Gastroesophageal sphincter (tissue), 4 donors: Measurements from ENCODE around the gene HK3. TPM values are rescaled to one million over a fixed set of nuclear protein-coding genes. Genes with fewer than 3 reads are reported as not detected.
A peak's percentile ranks its signal among the peaks of the same experiment; 100 is the strongest.

Experiments used
- ATAC-seq: fragments of 150-250 bp; one replicate; pipeline ENCODE4 v1.9.1; 2016; ENCODE audit warnings: mild to moderate bottlenecking, moderate library complexity
- H3K27ac ChIP-seq, 4 donors: fragments of 200-600 bp; sonication (generic) in 3 of 4; 1 replicate in 3 of 4; 2 replicates in 1 of 4; pipeline ENCODE4 v1.5.1; 2016 to 2019
- H3K27me3 ChIP-seq: fragments of 200-600 bp; sonication (generic); one replicate; pipeline ENCODE4 v1.5.1; 2019
- H3K36me3 ChIP-seq, 2 donors: fragments of 200-600 bp; sonication (generic); one replicate each; pipeline ENCODE4 v1.5.1; 2019; ENCODE audit warnings: control low read depth in 1 of 2
- H3K4me1 ChIP-seq, 3 donors: fragments of 200-600 bp; sonication (generic); 1 replicate in 2 of 3; 2 replicates in 1 of 3; pipeline ENCODE4 v1.5.1; 2016 to 2019; ENCODE audit warnings: control low read depth in 2 of 3
- H3K4me3 ChIP-seq, 2 donors: fragments of 200-600 bp; sonication (generic); one replicate each; pipeline ENCODE4 v1.5.1; 2019; ENCODE audit warnings: mild to moderate bottlenecking in 1 of 2, moderate library complexity in 1 of 2
- H3K9me3 ChIP-seq, 3 donors: fragments of 200-600 bp; sonication (generic); one replicate each; pipeline ENCODE4 v1.5.1; 2017 to 2019; ENCODE audit warnings: control low read depth in 2 of 3
- CTCF ChIP-seq, 4 experiments: fragments of 200-600 bp in 2 of 4; fragments of 450-650 bp in 2 of 4; sonication (generic) in 1 of 4; IDR thresholded peaks; one replicate each; pipeline ENCODE4 v1.5.1; 2017 to 2019; ENCODE audit warnings: antibody characterized with exemption in 4 of 4, mild to moderate bottlenecking in 2 of 4, moderate library complexity in 2 of 4
- EP300 ChIP-seq: sonication (generic); formaldehyde crosslinking; IDR thresholded peaks from one replicate; pipeline ENCODE4 v1.6.1; 2017; ENCODE audit warnings: antibody characterized with exemption, mild to moderate bottlenecking
- POLR2A ChIP-seq, 2 donors: fragments of 450-650 bp; IDR thresholded peaks; one replicate each; pipeline ENCODE4 v1.6.1; 2017; ENCODE audit warnings: antibody characterized with exemption in 2 of 2, mild to moderate bottlenecking in 2 of 2, moderate library complexity in 1 of 2
- POLR2AphosphoS5 ChIP-seq: sonication (generic); formaldehyde crosslinking; IDR thresholded peaks from one replicate; pipeline ENCODE4 v1.6.1; 2017; ENCODE audit warnings: antibody characterized with exemption
- WGBS, 2 donors: methylation state at CpG; one replicate each; pipeline ENCODE4 v1.1.5; 2018; ENCODE audit warnings: low coverage in 1 of 2; 5-methylcytosine and 5-hydroxymethylcytosine counted together
- total RNA-seq, 4 donors: library from RNA; depleted of rRNA; stranded (reverse); fragments of >200 nt; gene quantifications; one replicate each; pipeline ENCODE4 v1.1.0, GENCODE V29; 2016

Gene HK3
- total RNA-seq, 4 donors from 2014 or later: 3.4 to 11.5 (median 8.1) TPM

- Histone ChIP-seq H3K4me3 (no peak overlapping the region), H3K4me1 (peaks cover 0 to 10% (median 0%) of the 10 kb centered on the region in 3 donors), H3K36me3 (no peaks in the 10 kb centered on the region), H3K9me3 (no peaks in the 10 kb centered on the region), H3K27me3 (peaks cover 95% of the 10 kb centered on the region), H3K27ac (no peak overlapping the region)
- TF ChIP-seq POLR2AphosphoS5 (no peak), CTCF (IDR thresholded peaks at IDR 0.05) (no peak), EP300 (no peak), POLR2A (IDR thresholded peaks at IDR 0.05) (no peak)
- WGBS, 2 donors: 68% methylated on average over 5 of the region's 10 CpGs; no CpG with 5 or more reads in 1 of the 2 donors
- ATAC-seq: no peak
Measured at GRCh38 chr5:176844281-176844680, 54.9 kb downstream of the HK3 start.

GRCh38 chr5:176843673-176844072 lies 55.5 kb downstream of the HK3 start:
- WGBS, 2 donors: 18 to 50% methylated on average over 3 to 5 of the region's 21 CpGs
- H3K27me3 ChIP-seq: peaks cover 88% of the 10 kb centered on the region

GRCh38 chr5:176837707-176838115 lies 61.4 kb downstream of the HK3 start:
- H3K4me1 ChIP-seq: no peaks in the 10 kb centered on the region
- H3K9me3 ChIP-seq: no peaks in the 10 kb centered on the region
- no peak overlapping the region for H3K4me3 ChIP-seq
- H3K36me3 ChIP-seq: no peaks in the 10 kb centered on the region
- peaks cover 55% of the 10 kb centered on the region for H3K27me3 ChIP-seq
- ATAC-seq: peak; percentile 88
- WGBS, 2 donors: 0 to 16% methylated on average over 3 to 14 of the region's 16 CpGs
- TF ChIP-seq POLR2A (IDR thresholded peaks at IDR 0.05): no peak
- peak; percentile 37 for TF ChIP-seq POLR2AphosphoS5
- H3K27ac ChIP-seq: no peak overlapping the region

More at GRCh38 chr5:176843673-176844072, 55.5 kb downstream of the HK3 start:
- no peak for ATAC-seq
- TF ChIP-seq POLR2AphosphoS5 (no peak), CTCF (IDR thresholded peaks at IDR 0.05) (no peak), POLR2A (IDR thresholded peaks at IDR 0.05) (no peak), EP300 (no peak)
- Histone ChIP-seq H3K4me1 (peaks cover 0 to 10% (median 0%) of the 10 kb centered on the region in 3 donors), H3K27ac (no peak overlapping the region), H3K4me3 (no peak overlapping the region), H3K9me3 (no peaks in the 10 kb centered on the region), H3K36me3 (no peaks in the 10 kb centered on the region)

DNA sequence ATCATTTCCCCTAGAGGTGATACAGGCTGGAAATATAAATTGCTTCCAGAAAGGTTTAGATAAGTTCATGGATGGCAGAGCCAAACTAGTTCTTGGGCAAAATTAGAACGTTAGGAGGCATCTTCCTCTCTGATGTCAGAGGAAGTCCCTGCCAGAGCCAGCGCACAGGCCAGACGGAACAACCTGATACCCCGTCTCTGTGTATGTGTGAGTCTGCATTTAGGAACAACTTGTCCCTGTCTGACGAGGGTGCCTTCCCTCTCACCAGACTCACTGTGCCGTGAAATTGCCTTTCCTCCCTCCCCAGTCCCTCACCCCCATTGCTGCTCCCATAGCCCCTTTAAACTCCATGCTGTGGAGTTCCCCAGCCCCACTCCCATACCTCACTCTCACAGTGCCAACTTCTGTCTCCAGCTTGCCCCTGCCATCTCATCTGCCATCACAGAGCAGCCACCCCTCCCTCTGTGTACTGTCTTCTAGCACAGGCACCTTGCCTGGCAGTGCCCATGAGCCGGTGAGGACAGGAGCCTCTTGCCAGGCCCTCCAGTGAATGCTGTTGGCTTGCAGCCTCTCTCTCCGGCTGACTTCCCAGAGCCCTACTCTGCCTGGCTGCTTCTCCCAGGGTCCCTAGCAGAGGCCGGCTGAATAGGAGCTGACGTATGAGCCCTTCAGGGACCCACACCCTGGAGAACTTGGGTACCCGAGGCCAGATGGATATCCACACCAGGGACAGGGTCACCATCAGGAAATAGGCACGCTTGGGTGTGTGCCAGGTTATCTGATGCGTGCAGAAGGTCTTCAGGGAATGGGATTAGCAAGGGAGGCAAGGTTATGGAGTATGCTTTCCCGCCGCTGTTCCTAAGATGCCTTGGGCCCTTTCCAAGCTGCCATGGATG lies 62.1 kb downstream of the HK3 start:
- peaks cover 55% of the 10 kb centered on the region for H3K27me3 ChIP-seq
- H3K4me1 ChIP-seq: no peaks in the 10 kb centered on the region
- no peaks in the 10 kb centered on the region for H3K36me3 ChIP-seq
- no peak for ATAC-seq
- no peaks in the 10 kb centered on the region for H3K9me3 ChIP-seq
- H3K4me3 ChIP-seq: no peak overlapping the region
- 68 to 88% methylated on average over 4 to 6 of the region's 15 CpGs for whole genome bisulfite sequencing, 2 donors
- no peak for TF ChIP-seq POLR2A (IDR thresholded peaks at IDR 0.05)
- H3K27ac ChIP-seq: no peak overlapping the region

- ATAC-seq: no peak
- H3K4me1 ChIP-seq: no peaks in the 10 kb centered on the region
Measured at GRCh38 chr5:176835918-176836317, 63.2 kb downstream of the HK3 start.

More at GRCh38 chr5:176835918-176836317, 63.2 kb downstream of the HK3 start:
- Histone ChIP-seq H3K27me3 (peaks cover 54% of the 10 kb centered on the region), H3K9me3 (no peaks in the 10 kb centered on the region), H3K36me3 (no peaks in the 10 kb centered on the region), H3K27ac (no peak overlapping the region), H3K4me3 (no peak overlapping the region)
- TF ChIP-seq POLR2A (IDR thresholded peaks at IDR 0.05) (no peak), POLR2AphosphoS5 (no peak), CTCF (IDR thresholded peaks at IDR 0.05) (no peak), EP300 (no peak)
- WGBS, 2 donors: 36 to 47% methylated on average over 2 to 3 of the region's 3 CpGs
